ENCODE measurements around the gene CCR6.

CCR6 gene

GRCh38 chr6:167099707-167100106 is 23.2 kb upstream of the CCR6 start:
- H3K27ac ChIP-seq, result no peak overlapping the region
- DNase-seq (ENCODE audit: low spot score), result no peak
- no peak for TF ChIP-seq CTCF (IDR thresholded peaks at IDR 0.05)
- H3K4me3 ChIP-seq, result no peak overlapping the region

GRCh38 chr6:167100241-167100674 is 22.6 kb upstream of the CCR6 start:
- DNase-seq (ENCODE audit: low spot score), result no peak
- Histone ChIP-seq H3K27ac (no peak overlapping the region), H3K4me3 (no peak overlapping the region)
- no peak for TF ChIP-seq CTCF (IDR thresholded peaks at IDR 0.05)

- TF ChIP-seq CTCF (IDR thresholded peaks at IDR 0.05), result no peak
- no peak overlapping the region for H3K4me3 ChIP-seq
- DNase-seq (ENCODE audit: low spot score), result no peak
- H3K27ac ChIP-seq, result no peak overlapping the region
Measured at GRCh38 chr6:167102318-167102717, 20.6 kb upstream of the CCR6 start.

- Histone ChIP-seq H3K4me3 (no peak overlapping the region), H3K27ac (no peak overlapping the region)
- no peak for DNase-seq (ENCODE audit: low spot score)
- no peak for TF ChIP-seq CTCF (IDR thresholded peaks at IDR 0.05)
Measured at GRCh38 chr6:167103041-167103891, 19.6 kb upstream of the CCR6 start.

- no peak overlapping the region for H3K27ac ChIP-seq
- DNase-seq (ENCODE audit: low spot score), result no peak
- no peak overlapping the region for H3K4me3 ChIP-seq
- TF ChIP-seq CTCF (IDR thresholded peaks at IDR 0.05), result no peak
Measured at GRCh38 chr6:167104388-167104787, 18.5 kb upstream of the CCR6 start.

- Histone ChIP-seq H3K27ac (no peak overlapping the region), H3K4me3 (no peak overlapping the region)
- DNase-seq (ENCODE audit: low spot score), result no peak
- TF ChIP-seq CTCF (IDR thresholded peaks at IDR 0.05), result no peak
Measured at GRCh38 chr6:167105060-167105459, 17.8 kb upstream of the CCR6 start.

GRCh38 chr6:167106406-167106805 is 16.5 kb upstream of the CCR6 start:
- Histone ChIP-seq H3K27ac (no peak overlapping the region), H3K4me3 (no peak overlapping the region)
- no peak for DNase-seq (ENCODE audit: low spot score)
- no peak for TF ChIP-seq CTCF (IDR thresholded peaks at IDR 0.05)

Data from coronary artery (tissue), 2 donors.